Measurements from ENCODE around the gene JSRP1.

DNA sequence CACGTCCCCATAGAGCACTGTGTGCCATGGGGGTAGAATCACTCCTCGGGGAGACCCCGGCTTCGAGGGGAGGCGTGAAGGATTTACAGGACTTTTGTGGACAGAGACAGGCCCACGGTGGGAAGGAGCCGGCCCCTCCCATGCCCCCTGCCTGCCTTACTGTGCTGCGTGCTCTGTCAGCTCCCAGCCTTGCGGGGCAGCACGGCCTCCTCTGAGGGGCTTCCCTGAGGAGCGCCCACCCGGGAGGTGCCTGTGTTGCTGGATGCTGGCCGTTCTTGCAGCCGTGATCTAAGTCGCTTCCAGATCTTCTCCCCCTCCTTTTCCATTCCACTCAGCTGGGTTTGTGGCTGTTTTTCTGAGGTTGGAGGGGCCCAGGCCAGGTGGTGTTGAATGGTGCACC is 49.2 kb downstream of the JSRP1 start:
- TF ChIP-seq POLR2A (IDR thresholded peaks at IDR 0.05; ENCODE audit: low read depth, low read length) (no peak), TAF1 (IDR thresholded peaks at IDR 0.05; ENCODE audit: borderline replicate concordance, low read depth, low read length) (no peak), POLR2AphosphoS5 (IDR thresholded peaks at IDR 0.05; ENCODE audit: low read depth, low read length) (no peak)
